Fibroblast of gingiva (primary cell): Measurements from ENCODE around the gene MAP6.

Experiments used
- DNase-seq: peaks from one replicate; pipeline ENCODE4 v3.0.0-alpha.2; 2011; ENCODE audit warnings: low read depth

The MAP6 gene

GRCh38 chr11:75549370-75549958 lies 119.4 kb downstream of the MAP6 start:
- DNase-seq, result no peak

DNA sequence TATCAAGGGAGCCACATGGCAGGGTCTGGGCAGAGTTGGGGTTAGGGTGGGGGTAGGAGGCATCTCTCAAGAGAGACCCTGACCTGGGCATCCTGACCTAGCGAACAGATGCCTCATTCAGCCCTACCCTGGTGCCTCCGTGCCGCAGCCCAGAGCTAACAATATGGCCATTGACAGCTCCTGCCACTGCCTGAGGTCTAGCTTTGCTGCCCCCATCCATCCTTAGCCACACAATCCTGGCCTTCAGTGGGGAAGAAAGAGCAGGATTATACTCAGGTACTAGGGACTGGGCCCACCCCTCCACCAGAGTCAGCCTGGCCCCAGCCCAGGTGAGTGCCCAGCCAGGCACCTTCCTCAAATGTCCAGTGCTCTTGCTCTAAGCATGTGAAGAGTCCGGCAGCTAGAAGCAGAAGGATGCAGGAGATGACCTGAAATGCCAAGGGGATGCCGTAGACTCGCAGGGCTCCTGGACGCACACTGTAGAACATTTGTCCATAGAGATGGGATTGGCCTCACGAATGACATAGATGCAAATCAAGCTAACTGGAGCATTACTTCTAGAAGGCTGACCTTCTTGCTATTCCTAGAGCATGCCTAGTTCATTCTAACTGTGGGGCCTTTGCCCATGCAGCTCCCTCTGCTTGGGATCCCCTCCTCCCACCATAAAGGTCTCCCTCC lies 120.1 kb downstream of the MAP6 start:
- no peak for DNase-seq

GRCh38 chr11:75547617-75548058 lies 121.2 kb downstream of the MAP6 start:
- peak; percentile 52 for DNase-seq

GRCh38 chr11:75547177-75547576 lies 121.7 kb downstream of the MAP6 start:
- DNase-seq, result no peak

DNA sequence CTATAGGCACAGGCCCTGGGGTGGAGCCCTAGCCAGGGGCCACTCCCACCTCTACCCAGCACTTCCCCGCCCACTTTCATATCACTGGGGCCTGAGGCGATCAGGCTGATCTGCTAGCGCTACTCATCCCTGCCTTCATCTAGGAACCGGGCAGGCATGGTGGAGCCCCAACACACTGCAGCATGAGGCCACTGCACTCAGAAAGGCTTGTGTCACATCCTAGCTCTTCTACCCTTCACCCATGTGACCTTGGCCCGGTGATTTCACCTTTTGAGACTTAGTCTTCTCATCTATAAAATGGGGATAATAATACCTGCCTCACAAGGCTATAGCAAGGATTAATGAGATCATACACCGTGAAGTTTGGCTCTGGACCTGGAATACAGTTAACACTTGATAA lies 125.0 kb downstream of the MAP6 start:
- DNase-seq, result no peak

GRCh38 chr11:75542088-75542438 lies 126.8 kb downstream of the MAP6 start:
- no peak for DNase-seq

DNA sequence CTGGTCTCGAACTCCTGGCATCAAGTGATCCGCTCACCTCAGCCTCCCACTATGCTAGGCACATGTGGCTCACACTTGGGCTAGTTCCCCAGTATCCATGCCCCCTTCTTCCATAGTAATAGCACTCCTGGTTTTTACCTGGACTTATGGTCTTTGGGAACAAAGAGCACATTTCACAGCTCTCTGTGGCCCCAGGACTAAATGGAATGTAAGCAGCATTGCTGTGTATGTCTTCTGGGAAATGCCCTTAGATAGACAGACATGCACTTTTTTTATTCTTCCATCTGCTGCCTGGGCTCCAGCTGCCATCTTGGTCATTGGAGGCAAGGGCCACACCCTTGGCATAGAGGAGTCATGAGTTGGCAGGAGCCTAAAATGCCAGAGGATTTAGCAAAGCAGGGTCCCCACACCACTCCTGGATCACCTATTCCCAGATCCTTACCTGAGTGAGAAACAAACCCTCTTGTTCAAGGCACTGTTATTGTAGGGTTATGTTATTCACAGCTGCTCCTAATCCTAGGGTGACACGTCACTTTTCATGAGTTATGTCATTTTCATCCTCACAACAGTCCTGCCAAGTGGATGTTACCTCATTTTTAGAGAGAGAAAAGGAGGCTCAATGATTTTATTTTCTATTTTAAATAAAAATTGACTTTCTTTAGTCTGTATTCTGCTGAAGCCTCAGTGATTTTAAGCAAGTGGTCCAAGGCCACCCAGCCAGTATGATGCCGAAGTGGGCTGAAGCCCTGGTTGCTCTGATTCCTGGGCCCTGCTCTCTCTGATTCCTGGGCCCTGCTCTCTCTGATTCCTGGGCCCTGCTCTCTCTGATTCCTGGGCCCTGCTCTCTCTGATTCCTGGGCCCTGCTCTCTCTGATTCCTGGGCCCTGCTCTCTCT lies 127.4 kb downstream of the MAP6 start:
- DNase-seq, result no peak

GRCh38 chr11:75539459-75540334 lies 129.1 kb downstream of the MAP6 start:
- DNase-seq, result no peak

DNA sequence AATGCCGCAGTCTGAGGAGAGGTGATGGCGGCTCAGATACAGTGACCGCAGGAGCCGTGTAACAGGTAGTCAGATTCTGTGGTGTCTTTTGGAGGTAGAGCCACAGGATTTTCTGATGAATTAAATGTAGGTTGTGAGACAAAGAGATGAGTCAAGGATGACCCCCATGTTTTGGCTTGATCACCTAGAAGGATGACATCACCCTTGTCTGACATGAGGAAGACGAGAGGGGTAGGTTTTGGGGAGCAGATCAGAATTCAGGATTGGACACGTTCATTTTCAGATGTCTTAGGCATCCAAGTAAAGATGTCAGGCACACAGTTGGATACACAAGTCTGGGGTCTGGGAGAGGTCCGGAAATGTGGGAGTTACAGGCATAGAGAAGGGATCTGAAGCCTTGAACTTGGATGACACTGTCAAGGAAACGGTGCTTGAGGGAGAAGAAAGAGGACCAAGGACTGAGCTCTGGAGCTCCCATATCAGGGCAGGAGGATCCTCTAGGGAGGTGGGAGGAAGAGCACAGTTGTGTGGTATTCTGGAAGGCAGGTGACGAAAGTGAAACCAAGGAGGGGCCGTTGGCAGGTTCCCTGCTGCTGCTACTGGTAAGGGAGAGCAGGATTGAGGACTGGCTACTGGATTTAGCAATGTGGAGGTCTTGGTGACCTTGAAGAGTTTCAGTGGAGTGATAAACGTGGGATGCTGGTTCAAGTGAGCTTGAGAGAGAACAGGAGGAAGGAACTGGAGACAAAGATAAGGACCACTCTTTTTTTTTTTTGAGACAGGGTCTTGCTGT lies 130.5 kb downstream of the MAP6 start:
- no peak for DNase-seq

DNA sequence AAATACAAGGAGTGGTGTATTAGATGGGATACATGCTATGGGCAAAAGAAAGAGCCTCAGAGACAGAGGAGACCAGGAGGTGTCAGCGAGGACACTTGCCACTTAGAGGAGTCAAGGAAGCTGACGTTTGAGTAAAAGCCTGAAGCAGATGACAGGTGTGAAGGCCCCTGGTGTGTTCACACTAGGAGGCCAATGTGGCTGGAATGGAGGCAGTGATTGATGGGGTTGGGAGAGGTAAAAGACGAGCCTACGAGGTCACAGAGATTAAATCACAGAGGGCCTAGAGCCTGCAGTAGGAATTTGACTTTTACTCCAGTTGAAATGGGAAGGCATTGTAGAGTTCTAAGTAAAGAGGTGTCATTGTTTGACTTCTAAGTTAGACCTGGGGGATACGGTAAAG lies 131.1 kb downstream of the MAP6 start:
- DNase-seq, result no peak
